Aorta (tissue), 5 donors: ENCODE measurements around the gene KRTAP5-7. TPM values are rescaled to one million over a fixed set of nuclear protein-coding genes. Genes with fewer than 3 reads are reported as not detected.
"Not testable (repeated sequence)": the region's sequence is repeated elsewhere in the genome, so short reads cannot be mapped to it uniquely, and the experiment has no call there.

Experiments used
- ATAC-seq: fragments of 200-7000 bp; cut with Tn5 transposase; one replicate; pipeline ENCODE4 v1.9.1; 2022; ENCODE audit warnings: moderate library complexity; ENCODE audit not compliant: low FRiP score
- DNase-seq, 2 donors: peaks; one replicate each; pipeline ENCODE4 v3.0.0-alpha.2; 2020
- H3K27ac ChIP-seq, 2 donors: one replicate each; pipeline ENCODE4 v1.5.1; 2013; ENCODE audit warnings: low read length in 2 of 2, mild to moderate bottlenecking in 2 of 2, moderate library complexity in 2 of 2, control low read depth in 1 of 2, inconsistent platforms in 1 of 2, low read depth in 1 of 2
- H3K27me3 ChIP-seq, 2 donors: one replicate each; pipeline ENCODE4 v1.6.1; 2013; ENCODE audit warnings: control low read depth in 1 of 2, low read length in 1 of 2, mild to moderate bottlenecking in 1 of 2, moderate library complexity in 1 of 2; ENCODE audit not compliant: insufficient read depth in 2 of 2, control insufficient read depth in 1 of 2
- H3K36me3 ChIP-seq, 2 donors: one replicate each; pipeline ENCODE4 v1.6.1; 2013; ENCODE audit warnings: control low read depth in 1 of 2, low read length in 1 of 2, mild to moderate bottlenecking in 1 of 2; ENCODE audit not compliant: insufficient read depth in 2 of 2, control insufficient read depth in 1 of 2
- H3K4me1 ChIP-seq, 2 donors: one replicate each; pipeline ENCODE4 v1.6.1; 2013; ENCODE audit warnings: low read length in 2 of 2, control low read depth in 1 of 2, mild to moderate bottlenecking in 1 of 2, moderate library complexity in 1 of 2; ENCODE audit not compliant: insufficient read depth in 2 of 2, control insufficient read depth in 1 of 2
- H3K4me3 ChIP-seq, 2 donors: one replicate each; pipeline ENCODE4 v1.5.1; 2013; ENCODE audit warnings: low read length in 2 of 2, control low read depth in 1 of 2, mild to moderate bottlenecking in 1 of 2
- H3K9me3 ChIP-seq: one replicate; pipeline ENCODE4 v1.6.1; 2013; ENCODE audit warnings: mild to moderate bottlenecking, low read length; ENCODE audit not compliant: control insufficient read depth
- WGBS, 2 donors: extraction: QIAGEN DNeasy Blood & Tissue Kit; methylation state at CpG; one replicate each; pipeline ENCODE4 v1.1.7; 2013; 5-methylcytosine and 5-hydroxymethylcytosine counted together
- intact Hi-C, 2 donors: fragments of 100-400 bp; cut with DNase I; formaldehyde crosslinking; loops; one replicate each; pipeline versions ENCODE4 v1.14.2 to v1.15.0; 2022
- polyA plus RNA-seq, 2 donors: library from polyadenylated mRNA; stranded (reverse); fragments of 200-250 nt; gene quantifications; one replicate each; pipeline ENCODE4 v1.2.3, GENCODE V29; 2013
- total RNA-seq, 2 donors: library from RNA; stranded (reverse); fragmentation: NEBNext Ultra II Directional; extraction: Animal tissue kit (Norgen Biotek cat#: 25700); gene quantifications; one replicate each; pipeline ENCODE4 v1.2.1, GENCODE V29; 2021
- donor health status: healthy with polysubstance abuse.
- donor health status: Bipolar disorder and iron deficiency.
- donor health status: DM: no; HTN: no; CAD: no.
- donor health status: DM: no; HTN: no; CAD: no.
- donor health status: DM: yes; HTN: yes; CAD: no.

KRTAP5-7 gene
- total and polyA plus RNA-seq, 4 donors: 0.39 to 0.63 TPM; not detected in 2

DNA sequence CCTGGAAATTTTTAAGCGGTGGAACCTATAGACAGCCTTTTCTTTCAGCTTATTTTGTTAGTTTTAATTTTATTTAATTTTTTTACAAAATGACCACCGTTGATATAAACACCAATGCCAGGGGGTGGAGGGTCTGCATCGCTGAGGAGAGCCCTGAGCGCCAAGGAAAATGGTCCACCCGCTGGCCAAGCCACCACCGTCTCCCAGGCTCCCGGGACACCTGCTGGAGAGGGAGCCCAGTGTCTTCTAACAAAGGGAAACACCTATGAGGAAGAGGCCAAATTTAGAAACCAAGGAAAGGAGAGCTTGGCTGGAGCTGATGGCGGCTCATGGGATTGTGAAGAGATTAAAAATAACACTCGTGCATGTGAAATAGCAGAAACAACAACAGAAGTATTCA, 10.5 kb downstream of the KRTAP5-7 start:
- H3K27ac ChIP-seq: no peak overlapping the region
- intact Hi-C loops: no loop called here
- H3K36me3 ChIP-seq: no peaks in the 10 kb centered on the region
- peak in 1 of 2 donors; percentile 11 for DNase-seq
- H3K27me3 ChIP-seq: no peaks in the 10 kb centered on the region
- H3K4me3 ChIP-seq: no peak overlapping the region
- H3K4me1 ChIP-seq: no peaks in the 10 kb centered on the region
- 77 to 78% methylated on average over 9 of the region's 9 CpGs for WGBS, 2 donors
- ATAC-seq: no peak
- no peaks in the 10 kb centered on the region for H3K9me3 ChIP-seq

DNA sequence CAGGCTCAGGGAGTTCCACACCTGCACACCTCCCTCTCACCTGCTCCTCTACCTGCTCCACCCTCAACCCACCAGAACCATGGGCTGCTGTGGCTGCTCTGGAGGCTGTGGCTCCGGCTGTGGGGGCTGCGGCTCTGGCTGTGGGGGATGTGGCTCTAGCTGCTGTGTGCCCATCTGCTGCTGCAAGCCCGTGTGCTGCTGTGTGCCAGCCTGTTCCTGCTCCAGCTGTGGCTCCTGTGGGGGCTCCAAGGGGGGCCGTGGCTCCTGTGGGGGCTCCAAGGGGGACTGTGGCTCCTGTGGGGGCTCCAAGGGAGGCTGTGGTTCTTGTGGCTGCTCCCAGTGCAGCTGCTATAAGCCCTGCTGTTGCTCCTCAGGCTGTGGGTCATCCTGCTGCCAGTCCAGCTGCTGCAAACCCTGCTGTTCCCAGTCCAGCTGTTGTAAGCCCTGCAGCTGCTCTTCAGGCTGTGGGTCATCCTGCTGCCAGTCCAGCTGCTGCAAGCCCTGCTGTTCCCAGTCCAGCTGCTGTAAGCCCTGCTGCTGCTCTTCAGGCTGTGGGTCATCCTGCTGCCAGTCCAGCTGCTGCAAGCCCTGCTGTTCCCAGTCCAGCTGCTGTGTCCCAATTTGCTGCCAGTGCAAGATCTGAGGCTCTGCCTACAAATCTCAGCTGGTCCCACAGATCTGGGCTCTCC, 11.1 kb downstream of the KRTAP5-7 start, which contains the start of gene KRTAP5-8:
TSS of gene KRTAP5-8 (plus strand) at position 49 of the 689 bp plus-strand sequence. CDS start at position 80, 31 bp downstream.
- H3K27ac ChIP-seq, H3K27me3 ChIP-seq, H3K4me3 ChIP-seq, H3K4me1 ChIP-seq, H3K36me3 ChIP-seq, ATAC-seq, H3K9me3 ChIP-seq, intact Hi-C loops: not testable (repeated sequence)
- DNase-seq: peak in 1 of 2 donors; percentile 34
- WGBS, 2 donors: 60 to 63% methylated on average over 4 of the region's 4 CpGs

GRCh38 chr11:71538666-71538990, 11.6 kb downstream of the KRTAP5-7 start:
- Histone ChIP-seq H3K9me3 (no peaks in the 10 kb centered on the region), H3K4me3 (no peak overlapping the region), H3K36me3 (no peaks in the 10 kb centered on the region), H3K4me1 (no peaks in the 10 kb centered on the region), H3K27ac (no peak overlapping the region), H3K27me3 (no peaks in the 10 kb centered on the region)
- DNase-seq (no peak), ATAC-seq (no peak)
- intact Hi-C loops: no loop called here
- WGBS, 2 donors: 71 to 79% methylated on average over 4 of the region's 4 CpGs

- H3K4me3 ChIP-seq: no peak overlapping the region
- no peaks in the 10 kb centered on the region for H3K9me3 ChIP-seq
- no peak overlapping the region for H3K27ac ChIP-seq
- intact Hi-C loops: no loop called here
- DNase-seq (peak in 1 of 2 donors; percentile 32), ATAC-seq (no peak)
- no peaks in the 10 kb centered on the region for H3K4me1 ChIP-seq
- no peaks in the 10 kb centered on the region for H3K36me3 ChIP-seq
- H3K27me3 ChIP-seq: no peaks in the 10 kb centered on the region
- 81 to 83% methylated on average over 11 of the region's 11 CpGs for WGBS, 2 donors
These were observed 11.9 kb downstream of the KRTAP5-7 start for GRCh38 chr11:71539017-71539416.

- 82 to 89% methylated on average over 11 of the region's 11 CpGs for WGBS, 2 donors
- H3K4me3 ChIP-seq, H3K27ac ChIP-seq, ATAC-seq, H3K9me3 ChIP-seq, H3K27me3 ChIP-seq, H3K4me1 ChIP-seq, H3K36me3 ChIP-seq, intact Hi-C loops: not testable (repeated sequence)
- peak in 1 of 2 donors; percentile 25 for DNase-seq
These were observed 12.9 kb downstream of the KRTAP5-7 start for GRCh38 chr11:71539971-71540370.

DNA sequence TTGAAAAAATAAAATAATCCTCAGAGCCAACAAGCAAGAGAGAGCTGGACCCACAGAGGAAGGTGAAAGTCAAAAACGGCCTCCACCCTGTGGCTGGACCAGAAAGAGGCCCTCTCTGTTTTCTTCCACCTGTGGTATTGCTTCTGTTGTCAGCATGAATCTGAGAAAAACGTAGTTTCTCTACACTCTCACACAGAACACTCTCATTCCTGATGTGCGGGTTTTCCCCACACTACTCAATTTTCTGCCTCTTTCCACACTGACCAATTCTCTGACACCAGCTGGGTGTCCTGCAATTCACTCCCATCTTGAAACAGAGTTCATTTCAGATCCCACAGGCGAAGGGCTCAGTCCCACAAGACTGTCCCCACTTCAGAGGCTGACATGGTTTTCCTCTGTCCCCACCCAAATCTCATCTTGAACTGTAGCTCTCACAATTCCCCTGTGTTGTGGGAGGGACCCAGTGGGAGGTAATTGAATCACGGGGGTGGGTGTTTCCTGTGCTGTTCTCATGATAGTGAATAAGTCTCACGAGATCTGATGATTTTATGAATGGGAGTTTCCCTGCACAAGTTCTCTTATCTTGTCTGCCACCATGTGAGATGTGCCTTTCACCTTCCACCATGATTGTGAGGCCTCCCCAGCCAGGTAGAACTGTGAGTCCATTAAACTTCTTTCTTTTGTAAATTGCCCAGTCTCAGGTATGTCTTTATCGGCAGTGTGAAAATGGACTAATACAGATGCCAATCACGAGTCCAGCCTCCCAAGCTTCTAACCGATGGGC, 13.6 kb downstream of the KRTAP5-7 start:
- H3K36me3 ChIP-seq, H3K4me1 ChIP-seq, H3K27ac ChIP-seq, H3K4me3 ChIP-seq, H3K9me3 ChIP-seq, intact Hi-C loops, ATAC-seq, H3K27me3 ChIP-seq: not testable (repeated sequence)
- 81 to 84% methylated on average over 9 of the region's 9 CpGs for WGBS, 2 donors
- DNase-seq: peak in 1 of 2 donors; percentile 11

- no peak for ATAC-seq
- H3K9me3 ChIP-seq: peaks cover 4% of the 10 kb centered on the region
- intact Hi-C loops: no loop called here
- no peak overlapping the region for H3K27ac ChIP-seq
- H3K36me3 ChIP-seq: no peaks in the 10 kb centered on the region
- no peaks in the 10 kb centered on the region for H3K4me1 ChIP-seq
- H3K4me3 ChIP-seq: no peak overlapping the region
- peak in 1 of 2 donors; percentile 5 for DNase-seq
- H3K27me3 ChIP-seq: no peaks in the 10 kb centered on the region
- WGBS, 2 donors: 86 to 88% methylated on average over 7 of the region's 7 CpGs
These were observed 15.3 kb downstream of the KRTAP5-7 start for GRCh38 chr11:71542382-71542781.

DNA sequence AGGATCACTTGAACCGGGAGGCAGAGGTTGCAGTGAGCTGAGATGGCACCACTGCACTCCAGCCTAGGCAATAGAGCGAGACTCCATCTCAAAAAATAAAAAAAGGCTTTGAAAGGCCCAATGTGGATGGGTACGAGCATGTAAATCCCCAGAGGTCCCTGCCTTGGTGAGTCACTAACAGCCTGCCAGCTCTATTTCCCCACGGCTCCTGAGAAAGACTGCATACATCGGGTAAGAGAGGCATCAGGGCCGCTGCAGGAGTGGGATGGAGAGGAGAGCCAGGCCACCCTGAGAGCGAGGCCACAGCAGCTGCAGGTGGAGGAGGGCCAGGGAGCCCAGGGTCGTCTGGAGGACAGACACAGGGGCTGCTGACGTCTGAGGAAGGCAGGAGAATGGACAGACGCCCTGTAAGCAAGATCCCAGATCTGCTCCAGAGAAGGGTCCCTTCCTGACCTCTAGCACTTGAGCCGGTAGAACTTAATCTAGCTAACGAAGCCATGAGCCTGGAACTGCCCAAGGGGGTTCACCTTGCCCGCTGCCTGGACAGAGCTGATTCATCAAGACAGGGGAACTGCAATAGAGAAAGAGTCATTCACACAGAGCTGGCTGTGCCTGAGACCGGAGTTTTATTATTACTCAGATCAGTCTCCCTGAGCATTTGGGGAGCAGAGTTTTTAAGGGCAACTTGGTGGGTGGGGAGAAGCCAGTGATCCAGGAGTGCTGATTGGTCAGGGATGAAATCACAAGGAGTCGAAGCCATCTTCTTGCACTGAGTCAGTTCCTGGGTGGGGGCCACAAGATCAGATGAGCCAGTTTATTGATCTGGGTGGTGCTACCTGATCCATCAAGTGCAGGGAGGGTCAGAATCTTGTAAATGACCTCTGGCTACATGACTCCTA, 16.1 kb downstream of the KRTAP5-7 start:
- H3K36me3 ChIP-seq: no peaks in the 10 kb centered on the region
- ATAC-seq: no peak
- intact Hi-C loops: no loop called here
- no peaks in the 10 kb centered on the region for H3K27me3 ChIP-seq
- WGBS, 2 donors: 61 to 63% methylated on average over 15 of the region's 15 CpGs
- no peak overlapping the region for H3K27ac ChIP-seq
- H3K4me3 ChIP-seq: no peak overlapping the region
- no peaks in the 10 kb centered on the region for H3K4me1 ChIP-seq
- DNase-seq: peak in 1 of 2 donors; percentile 45
- H3K9me3 ChIP-seq: peaks cover 4% of the 10 kb centered on the region
